ENCODE results near the gene SLC6A6.

Gene SLC6A6

DNA sequence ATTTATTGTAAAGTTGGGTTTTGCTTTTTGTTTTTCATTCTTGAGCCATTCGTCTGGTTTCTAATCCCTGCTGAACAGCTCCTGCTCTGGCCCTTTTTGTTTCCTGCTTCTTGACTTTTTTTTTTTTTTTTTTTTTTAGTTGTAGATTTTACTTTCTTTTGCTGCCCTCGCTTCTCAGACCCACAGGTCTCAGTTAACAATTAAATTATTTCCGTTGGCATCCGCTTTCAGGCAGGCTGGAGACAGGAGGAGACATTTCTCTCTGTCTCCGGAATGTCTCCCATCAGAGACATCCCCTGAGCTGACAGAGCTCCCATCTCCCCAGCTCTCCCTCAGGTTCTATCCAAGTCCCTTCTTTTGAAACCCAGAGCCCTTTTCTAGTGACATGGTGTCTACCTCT lies 68.6 kb downstream of the SLC6A6 start:
- no peak for DNase-seq

DNA sequence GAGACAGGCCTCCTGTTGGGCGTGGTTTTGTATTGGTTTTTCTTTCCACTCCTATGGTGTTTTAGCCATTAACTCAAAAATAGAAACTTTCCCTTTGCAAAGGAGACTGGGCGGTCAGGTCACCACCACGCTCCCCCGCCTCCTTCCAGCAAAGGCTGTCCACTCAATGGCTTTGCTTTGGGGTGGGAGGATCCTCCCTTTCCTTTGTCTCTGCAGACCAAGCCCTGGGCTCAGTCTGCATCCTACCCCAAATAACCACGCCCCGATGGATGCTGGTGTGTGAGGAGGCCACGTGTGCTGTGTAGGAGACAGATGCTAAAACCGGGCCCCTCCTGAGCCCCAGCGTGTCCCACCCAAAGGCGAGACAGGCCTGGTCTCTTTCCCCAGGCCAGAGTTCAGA lies 69.3 kb downstream of the SLC6A6 start:
- DNase-seq, result no peak

DNA sequence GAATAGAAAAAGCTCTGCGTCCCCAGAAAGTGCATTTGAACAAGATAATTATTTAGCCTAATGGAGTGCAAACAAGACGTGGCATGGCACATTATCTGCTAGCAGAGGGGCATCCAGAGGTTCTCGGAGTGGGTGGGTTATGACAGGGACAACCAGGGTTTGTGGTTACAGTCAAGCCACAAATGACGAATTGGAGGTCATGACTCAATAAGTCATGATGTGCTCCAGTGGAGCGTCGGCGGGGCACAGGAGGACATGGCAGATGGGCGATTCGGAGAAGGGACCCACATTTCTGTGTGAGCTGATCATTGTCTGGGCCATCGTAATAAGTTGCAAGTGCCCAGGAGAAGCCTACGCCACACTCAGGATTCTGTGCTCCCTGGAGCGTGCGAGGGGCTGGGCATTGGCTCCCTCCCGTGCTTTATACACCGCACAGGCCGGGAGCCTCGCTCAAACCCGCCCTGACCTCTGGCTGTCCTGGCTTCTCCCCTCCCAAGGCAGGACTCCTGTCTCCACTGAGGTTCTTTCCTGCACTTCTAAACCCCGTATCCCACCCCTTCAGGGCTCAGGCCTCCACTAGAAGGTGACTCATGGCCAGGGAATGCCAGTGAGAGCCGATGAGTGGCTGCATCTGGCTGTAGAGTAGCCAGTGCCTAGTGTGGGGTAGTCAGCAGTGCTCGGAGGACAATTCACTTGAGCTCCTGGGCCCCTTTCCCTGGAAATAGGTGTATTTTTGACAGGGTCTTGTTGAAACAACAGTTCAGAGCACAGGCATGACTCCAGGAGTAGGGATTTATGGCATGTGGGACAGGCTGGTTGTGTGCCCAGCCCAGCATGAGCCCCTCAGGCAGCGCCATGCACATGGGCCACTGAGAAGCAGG lies 70.3 kb downstream of the SLC6A6 start:
- DNase-seq, result no peak

DNA sequence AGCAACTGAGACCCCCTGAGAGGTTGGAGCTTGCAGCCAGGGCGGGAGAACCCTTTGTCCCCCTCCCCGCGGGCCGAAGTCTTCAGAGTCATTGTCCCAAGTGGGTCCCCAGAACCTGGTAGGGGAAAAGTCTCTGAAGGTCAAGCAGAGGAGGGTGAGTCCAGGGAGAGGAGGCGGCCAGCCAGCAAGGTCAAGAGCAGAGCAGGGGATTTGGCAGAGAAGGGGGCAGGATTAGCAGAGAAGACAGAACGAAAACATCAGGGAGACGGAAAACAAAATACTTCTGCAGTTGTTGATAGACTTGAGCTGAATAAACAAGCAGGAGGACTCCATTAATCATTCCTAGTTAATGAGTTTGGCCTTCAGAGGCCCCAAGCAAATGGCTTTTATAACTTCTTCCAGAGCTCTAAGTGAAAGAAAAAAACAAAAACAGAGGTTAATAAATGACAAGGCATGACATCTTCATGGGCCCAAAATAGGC lies 71.0 kb downstream of the SLC6A6 start:
- no peak for DNase-seq

DNA sequence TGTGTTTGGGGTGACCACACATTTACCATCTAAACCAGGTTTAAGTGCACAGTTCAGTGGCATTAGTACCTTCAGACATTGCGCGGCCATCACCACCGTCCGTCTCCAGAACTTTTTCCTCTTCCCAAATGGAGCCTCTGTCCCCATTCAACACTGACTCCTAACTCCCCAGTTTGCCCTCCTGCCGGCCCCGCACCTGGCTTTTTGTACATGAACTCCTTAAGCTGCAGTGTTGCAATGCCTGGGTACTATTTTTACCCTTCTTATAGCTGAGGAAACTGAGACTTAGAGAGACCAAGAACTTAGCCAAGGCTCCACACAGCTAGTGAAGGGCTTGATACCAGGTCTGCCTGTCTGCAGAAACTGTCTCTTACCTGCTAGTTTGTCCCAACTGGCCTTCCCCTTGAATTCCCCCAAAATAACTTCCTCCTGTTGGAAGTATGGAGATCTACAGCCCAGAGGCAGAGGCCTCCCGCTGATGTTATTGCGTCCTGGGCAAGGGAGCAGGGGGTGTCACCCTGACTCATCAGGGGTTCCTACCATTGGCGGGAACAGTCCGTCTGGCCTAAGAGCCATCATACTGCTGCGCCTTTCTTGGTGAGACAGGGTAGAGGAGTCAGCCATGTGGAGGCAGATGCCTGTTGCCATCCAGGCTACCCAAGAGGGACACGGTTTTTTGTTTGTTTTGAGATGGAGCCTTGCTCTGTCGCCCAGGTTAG lies 72.1 kb downstream of the SLC6A6 start:
- DNase-seq, result no peak

DNA sequence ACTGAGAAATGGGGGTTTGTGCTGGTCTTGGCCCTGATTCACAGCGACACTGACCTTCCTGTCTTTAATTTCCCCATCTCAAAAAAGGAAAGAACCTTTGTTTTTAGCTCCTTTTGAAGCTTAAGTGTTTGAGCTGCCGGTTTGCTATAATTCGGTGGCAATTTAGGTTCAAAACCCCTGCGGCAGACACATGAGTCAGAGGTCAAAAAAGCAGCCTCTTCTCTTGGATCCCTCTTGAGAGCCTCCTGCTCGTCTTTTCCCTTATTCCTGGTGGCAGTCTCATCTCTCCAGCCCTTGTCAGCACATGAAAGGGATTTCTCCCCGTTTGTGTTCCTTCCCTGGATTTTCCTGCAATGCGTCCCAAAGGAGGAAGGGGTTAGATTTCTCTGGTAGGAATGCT lies 73.2 kb downstream of the SLC6A6 start:
- no peak for DNase-seq

DNA sequence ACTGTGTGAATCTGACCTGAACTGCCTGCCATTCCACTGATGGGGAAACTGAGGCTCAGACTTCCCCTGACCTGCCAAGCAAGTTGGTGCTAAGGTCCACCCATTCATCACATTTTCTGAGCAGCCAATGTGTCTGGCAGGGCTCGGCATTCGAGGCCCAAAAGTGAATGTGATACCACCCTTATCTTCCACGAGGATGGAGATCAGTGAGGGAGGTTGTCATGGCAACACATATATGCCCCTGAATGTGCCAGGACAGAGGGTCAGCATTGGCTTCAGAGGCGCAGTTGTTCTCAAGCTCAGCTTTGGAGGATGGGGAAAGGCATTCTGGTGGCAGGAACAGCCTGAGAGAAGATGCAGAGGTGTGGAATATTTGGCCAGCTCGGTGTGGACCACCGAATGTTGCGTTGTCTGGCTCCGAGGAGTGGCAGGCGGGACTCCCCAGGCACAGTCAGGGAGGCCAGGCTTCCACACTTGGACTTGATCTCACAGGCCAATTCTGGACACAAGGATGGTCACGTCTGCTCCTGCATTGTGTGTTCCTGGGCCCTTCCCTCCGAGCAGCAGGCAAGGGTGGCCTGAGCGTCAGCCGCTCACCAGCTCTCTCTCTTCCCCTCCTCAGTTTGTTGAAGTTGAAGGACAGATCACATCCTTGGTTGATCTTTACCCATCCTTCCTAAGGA lies 74.3 kb downstream of the SLC6A6 start:
- no peak for DNase-seq

DNA sequence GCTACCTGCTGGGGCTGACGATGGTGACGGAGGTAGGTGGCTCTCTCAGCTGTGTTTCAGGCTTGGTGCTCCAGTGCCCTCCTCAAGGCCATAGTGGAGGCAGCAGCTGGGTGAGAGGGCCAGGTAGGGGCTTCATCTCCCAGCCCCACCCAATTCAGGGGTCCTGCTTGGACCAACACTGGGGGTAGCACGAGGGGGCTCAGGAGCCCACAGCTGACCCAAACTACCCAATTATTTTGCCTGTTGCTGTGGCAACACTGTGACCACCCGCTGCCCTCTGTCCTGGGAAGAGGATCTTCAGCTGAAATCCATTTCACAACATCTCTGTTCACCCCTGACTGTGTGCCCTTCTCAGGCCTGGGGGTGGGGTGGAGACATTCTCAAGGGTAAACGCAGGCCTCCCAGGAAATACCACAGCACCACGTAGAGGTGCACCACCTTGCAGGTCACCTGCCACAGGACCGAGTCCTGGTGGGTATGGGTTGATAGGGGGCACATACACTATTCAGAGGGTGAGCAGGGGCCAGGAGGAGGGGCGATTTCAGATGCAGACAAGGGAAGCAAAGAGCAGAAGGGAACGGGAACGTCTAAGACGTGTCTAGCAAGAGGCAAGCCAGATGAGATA lies 75.0 kb downstream of the SLC6A6 start:
- DNase-seq, result no peak

DNA sequence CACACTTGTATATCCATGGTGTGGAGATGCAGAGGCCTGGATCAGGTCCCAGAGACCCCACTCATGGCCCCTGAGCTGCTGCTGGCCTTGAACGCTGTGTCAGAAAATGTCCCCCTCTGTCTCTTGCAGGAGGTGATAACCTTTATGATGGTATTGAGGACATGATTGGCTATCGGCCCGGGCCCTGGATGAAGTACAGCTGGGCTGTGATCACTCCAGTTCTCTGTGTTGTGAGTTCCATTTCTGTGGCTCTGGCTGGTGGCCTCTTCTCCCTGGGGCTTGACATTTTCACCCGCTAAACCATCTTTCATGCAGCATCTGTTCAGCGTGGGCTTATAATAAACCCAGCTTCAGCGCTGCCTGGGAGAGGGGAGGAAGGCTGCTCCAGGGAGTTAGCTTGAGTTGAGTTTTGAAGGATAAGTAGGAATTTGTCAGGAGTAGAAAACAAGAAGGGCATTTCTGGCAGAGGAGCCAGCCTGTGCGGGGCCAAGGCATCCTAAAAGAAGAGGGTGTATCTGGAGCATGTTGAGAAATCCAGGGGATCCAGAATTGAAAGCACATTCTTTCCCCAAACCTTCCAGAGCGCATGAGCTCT lies 76.6 kb downstream of the SLC6A6 start:
- no peak for DNase-seq

DNA sequence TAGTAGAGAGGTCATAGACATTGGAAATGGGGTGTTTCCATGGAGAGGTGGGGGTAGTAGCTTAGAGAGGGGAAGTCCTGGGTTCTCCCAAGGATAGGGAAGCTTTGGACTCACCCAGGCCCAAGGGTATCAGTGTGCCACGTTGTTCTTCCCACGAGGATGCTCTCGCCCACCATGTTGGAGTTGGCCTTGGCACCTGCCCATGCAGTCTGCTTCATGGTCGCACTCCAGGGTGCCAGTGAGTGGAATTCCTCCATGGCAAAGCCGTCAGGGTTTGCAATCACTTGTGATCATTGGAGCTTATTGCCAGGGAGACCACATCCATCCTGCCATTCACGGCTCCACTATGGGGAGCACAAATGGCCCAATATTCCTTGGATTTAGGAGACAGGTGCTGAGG lies 77.2 kb downstream of the SLC6A6 start:
- DNase-seq, result no peak

DNA sequence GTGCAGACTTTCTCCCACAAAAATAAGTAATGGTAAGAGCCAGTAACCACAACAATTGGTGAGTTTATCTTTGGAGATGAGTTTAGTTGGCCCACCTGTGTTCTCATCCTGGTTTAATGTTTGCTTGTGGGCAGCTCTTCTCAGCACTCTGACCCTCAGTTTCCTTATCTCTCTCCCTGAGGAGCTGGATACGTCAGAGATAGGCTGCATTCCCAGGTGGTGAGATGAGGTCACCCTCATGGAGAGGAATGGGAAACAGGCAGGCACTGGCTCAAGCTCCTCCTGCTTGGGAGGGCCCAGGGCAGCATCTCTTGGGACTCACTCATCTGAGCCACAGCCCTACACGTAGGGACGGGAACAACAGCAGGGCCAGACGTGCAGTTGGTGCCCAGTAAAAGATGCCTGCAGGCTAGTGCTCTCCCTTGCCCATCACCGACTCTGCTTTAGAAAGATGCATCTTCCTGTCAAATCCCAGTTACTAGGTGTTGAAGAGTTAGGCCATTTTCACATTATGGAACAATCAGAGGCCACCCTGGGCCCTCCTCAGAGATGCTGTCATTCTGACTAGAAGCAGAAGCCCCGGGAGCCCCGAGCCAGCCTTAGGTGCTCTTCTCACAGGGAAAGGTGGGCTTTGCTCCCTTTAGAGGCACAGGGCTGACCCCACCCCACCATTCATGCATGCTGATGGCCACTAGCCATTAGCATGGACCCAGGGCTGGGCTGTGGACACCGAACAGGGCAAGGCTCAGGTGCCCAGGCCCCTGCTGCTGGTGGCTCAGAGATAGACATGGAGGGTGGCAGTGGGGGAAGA lies 78.0 kb downstream of the SLC6A6 start:
- DNase-seq, result no peak

DNA sequence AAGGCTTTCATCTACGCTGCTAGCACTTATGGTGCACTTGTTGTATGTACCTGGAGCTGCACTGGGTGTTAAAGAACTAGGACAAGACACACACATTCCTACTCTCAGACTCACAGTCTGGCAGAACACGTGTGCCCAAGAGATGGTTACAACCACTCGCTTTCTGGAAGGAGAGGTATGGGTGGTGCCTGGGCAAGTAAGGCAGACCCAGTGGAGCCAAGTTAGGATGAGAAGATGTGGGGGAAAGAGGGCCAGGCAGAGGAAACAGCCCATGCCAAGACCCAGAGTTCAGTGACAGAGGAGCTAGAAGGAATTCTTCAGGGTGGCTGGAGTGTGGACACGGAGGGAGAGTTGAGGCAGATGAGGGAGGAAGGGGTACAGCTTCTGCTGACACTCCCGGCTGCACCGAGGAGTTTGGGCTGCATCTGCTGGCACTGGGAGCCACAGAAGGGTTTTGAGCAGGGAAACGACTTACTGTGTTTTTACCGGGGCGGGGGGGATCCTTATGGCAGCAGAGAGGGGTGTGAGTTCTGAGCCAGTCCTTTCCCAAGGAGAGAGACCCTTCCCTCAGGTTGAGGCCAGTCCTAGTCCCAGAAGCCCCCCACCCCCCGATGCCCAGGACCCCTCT lies 78.7 kb downstream of the SLC6A6 start:
- DNase-seq, result no peak

DNA sequence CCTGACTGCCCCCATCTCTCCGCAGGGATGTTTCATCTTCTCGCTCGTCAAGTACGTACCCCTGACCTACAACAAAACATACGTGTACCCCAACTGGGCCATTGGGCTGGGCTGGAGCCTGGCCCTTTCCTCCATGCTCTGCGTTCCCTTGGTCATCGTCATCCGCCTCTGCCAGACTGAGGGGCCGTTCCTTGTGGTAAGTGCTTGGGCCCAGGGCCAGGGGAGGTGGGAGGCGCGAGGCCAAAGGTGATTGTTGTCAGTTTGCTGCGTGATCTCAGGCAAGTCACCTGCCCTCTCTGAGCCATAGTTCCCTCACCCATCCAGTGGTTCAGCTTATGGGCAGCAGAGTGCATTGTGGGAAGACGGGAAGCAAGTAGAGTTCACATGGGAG lies 79.2 kb downstream of the SLC6A6 start:
- DNase-seq, result no peak

DNA sequence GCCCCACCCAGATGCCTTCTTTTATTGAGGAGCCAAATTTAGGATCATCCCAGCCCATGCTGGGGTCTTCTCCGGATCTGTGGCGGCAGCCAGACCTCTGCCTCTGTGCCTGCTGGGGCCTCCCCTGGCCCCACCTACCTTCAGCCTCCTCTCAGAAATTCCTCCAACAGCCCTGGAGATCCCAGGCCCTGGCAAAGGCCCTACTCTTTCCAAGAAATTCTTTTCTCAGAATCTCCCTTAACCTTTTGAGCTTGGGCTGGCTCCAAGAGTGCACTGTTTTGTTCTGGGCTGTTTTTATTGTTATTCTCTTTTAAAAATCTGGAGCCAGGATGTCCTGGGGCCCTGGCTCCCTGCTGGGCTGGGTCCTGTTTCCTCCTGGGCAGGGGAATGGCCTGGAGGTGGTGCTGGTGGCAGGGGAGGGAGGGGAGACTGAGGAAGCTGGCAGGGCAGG lies 79.9 kb downstream of the SLC6A6 start:
- no peak for DNase-seq

DNA sequence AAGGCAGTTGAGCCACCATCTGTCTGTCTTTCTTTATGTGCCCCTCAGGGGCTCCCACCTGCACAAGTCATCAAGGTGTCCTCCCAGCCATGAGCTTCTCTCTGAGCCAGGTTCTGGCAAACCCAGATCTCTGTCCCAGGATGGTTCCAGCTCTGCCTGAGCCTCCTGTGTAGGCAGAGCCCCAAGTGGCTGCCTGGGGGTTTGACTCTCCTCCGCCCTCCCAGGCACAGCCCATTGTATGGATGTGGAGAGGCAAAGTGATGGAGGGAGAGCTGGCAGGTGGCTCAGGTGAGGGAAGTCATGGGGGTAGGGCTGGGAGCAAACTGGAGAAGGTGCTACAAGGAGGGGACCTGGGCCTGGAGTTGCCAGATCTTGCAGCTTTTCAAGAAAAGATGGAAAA lies 80.9 kb downstream of the SLC6A6 start:
- DNase-seq, result no peak

DNA sequence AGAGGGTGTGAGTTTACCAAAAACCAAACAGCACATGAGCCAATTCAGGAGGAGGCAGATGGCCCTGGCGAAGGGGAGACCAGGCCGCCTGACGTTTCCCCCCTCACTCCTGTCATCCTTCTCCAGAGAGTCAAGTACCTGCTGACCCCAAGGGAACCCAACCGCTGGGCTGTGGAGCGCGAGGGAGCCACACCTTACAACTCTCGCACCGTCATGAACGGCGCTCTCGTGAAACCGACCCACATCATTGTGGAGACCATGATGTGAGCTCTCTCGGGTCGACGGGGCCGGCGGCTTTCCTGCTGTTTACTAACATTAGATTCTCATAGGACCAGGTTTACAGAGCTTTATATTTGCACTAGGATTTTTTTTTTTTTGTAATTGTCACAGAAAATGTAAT lies 82.3 kb downstream of the SLC6A6 start:
- DNase-seq, result no peak

DNA sequence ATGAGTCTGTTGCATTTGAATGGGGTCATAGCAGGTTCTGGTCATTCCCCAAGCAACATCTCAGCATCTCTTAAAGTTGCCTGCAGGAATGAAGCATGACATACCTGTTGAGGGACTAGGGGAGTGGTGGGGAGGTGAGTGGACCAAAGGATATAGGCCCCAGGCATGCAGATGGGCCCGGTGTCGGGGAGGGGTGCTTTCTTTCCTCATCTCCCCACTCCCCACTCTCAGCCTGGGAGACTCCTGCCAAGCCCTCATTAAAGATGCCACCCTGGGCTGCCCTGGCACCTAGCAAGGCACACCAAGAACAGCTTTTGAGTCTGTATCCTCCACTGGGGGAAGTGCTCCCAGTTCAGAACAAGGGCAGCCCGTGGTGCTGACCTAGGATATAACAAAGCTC lies 83.6 kb downstream of the SLC6A6 start:
- no peak for DNase-seq

DNA sequence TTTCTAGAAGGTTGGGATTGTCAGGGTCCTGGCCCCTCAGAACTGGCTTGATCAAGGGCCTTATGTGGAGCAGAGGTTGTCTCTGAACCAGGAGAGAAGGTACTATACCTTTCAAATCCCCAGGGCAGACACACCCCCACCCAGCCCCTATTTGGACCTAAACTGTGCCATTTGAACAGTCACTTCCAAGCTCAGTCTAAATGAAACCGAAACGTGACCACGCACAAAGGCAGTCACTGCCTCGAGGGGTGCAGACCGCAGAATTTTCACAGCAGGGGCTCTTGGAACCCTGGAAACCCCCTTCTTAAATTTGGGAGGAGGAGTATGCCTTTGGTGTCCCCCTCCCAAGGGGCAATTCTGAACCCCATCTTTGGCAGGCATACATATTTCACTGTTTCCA lies 84.1 kb downstream of the SLC6A6 start:
- no peak for DNase-seq

DNA sequence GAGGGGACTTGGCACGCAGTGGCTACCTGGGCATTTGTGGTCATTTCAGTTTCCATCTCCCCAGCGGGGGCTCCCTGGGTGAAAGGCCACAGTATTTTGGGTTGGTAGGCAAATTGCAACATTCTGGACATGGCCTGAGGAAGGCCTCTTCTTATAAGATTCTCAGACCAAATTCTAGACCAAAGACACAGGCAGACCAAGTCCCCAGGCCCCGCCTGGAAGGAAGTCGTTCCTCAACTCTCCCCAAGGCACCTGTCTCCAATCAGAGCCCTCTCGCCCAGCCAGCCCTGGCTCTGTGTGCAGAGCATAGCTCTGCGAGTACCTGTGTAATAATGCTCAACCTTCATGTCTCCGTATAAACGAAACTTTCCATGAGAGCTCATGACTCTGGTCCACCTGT lies 84.7 kb downstream of the SLC6A6 start:
- DNase-seq, result no peak

DNA sequence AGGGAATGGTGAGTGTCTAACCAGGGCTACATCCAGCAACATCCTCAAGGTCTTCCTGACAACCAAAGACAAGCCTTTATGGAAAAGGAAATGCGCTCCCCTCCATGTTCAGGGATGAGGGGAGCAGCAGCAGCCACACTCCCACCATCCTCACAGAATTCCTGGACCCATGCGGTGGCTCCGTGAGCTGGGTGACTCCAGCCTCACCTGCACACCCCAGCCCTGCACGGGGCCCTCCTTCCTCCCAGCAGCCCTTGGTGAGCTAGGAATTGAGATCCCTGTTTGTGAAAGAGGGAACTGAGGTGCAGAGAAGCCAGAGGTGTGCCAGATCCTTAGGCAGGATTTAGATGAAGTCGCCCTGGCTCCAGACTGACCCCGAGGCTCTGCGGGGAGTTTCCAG lies 85.4 kb downstream of the SLC6A6 start:
- DNase-seq, result no peak

DNA sequence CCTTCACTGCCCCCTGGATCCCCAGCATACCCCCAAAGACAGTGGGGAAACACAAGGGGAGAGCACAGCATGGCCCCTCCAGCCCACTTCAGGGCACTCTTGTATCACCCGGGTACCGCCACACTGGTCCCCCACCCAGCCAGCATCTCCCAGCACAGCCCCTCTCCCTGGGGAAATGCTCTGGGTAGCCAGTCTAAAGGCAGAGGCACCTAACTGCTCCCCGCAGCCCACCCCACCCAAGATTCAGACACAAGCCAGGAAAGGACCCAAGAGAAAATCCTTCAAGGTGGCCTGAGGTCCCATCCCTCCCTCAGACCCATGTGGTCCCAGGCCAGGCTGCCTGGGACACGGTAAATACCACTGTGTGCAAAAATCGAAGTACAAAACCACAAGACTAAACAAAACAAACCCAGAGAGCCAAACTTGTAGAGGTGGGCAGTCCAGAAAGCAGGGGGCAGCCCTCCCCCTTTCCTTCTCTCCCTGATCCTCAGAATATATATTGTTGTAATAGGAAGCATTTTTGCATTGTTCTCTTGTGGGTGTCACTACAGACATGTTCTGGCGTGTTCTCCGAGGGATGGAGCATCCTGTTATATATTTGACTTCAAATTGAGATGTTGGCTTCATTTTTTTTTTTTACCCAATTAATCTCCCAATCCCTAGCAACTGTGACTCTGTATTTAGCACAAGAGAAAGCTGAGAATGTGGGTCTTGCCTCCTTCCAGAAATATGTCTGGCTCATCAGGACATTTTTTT lies 86.1 kb downstream of the SLC6A6 start:
- no peak for DNase-seq

Measured in midbrain (tissue), 1 donor.